8988T (cell line): ENCODE data around the gene RCC2.
"Not testable (repeated sequence)": the region's sequence is repeated elsewhere in the genome, so short reads cannot be mapped to it uniquely, and the experiment has no call there.

Experiments used
- DNase-seq: peaks from one replicate; pipeline ENCODE4 v3.0.0; 2011

Gene RCC2

DNA sequence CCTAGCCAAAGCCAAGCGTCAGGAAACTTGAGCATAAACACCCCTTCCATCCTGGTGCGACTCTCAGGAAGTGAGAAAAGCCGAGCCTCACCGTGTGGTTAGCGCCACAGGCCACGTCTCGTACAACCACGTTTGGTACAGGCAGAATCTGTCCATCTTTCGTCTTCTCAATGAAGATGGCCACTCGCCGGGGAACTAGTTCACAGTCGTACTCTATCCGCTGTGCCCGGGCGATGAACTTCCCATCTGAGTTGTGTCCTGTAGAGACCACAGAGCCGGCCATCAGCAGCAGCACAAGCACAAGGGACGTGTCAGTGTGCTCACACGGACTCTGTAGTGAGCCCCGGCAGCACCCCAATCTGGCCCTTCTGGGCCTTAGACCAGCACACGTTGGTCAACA lies 23.1 kb downstream of the RCC2 start:
- no peak for DNase-seq

DNA sequence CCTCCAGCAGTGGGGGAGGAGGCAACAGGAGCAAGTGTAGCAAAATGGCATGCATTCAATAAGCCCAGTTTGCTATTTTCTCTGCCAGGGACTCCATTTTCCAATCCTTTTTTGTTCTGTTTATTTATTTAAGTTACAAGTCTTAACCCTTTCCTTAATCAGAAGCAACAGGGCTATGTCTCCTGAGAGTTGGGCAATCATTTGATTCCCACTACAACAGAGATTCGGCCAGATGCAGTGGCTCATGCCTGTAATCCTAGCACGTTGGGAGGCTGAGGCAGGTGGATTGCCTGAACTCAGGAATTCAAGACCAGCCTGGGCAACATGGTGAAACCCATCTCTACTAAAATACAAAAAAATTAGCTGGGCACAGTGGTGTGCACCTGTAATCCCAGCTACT lies 25.5 kb downstream of the RCC2 start:
- no peak for DNase-seq

DNA sequence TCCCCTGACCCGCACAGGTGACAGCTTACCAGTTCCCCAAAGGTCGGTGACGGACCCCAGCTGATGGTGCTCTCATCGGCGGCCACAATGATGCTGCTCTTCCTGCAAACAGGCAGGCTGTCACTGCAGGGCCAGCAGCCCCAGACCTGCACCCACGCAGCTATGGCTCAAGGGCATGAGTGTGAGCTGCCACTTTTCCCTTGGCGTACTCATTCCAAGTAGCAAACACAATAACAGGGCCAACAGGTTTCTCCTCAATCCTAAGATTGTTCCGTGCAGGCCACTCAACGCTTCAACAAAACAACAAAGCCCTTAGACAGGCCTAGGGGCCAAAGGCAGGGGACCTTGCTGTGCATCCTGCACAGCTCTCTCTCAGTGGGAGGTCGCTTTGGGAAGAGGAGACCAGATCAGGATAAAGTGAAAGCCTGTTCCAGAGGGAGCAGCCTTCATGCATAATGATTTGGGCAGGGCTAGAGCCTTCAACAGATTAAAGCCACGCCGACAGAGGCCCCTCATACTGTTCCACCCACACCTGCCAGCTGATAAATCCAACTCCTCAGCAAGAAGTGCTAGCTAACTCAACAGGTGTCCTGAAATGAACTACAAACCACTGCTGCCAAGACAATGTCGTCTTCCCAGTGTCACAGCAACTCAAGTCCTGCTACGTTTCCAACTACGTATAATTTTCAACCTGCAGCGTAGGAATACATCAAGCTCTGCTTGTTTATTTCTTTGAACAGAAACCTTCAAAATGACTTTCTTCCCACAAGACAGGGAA lies 27.2 kb downstream of the RCC2 start:
- no peak for DNase-seq

DNA sequence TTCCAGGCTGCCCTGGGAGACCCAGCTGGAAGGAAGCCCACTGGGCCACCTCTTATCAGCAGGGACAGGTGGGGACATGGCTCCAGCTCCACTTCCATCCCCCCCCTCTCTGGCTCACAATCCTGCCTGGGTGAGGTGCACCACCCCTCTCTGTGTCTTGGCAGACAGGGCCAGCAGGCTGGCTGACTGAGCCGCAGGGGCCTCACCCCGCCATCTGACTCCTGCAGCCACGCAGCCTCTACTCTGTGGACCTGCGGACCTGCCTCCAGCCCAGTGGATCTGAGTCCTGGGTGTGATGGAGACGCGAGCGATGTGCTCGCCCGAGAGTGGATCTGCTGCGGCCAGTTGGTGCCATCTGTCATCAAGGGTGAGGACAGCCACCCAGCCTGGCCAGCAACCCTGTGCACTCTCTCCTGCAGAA lies 30.1 kb downstream of the RCC2 start:
- no peak for DNase-seq

DNA sequence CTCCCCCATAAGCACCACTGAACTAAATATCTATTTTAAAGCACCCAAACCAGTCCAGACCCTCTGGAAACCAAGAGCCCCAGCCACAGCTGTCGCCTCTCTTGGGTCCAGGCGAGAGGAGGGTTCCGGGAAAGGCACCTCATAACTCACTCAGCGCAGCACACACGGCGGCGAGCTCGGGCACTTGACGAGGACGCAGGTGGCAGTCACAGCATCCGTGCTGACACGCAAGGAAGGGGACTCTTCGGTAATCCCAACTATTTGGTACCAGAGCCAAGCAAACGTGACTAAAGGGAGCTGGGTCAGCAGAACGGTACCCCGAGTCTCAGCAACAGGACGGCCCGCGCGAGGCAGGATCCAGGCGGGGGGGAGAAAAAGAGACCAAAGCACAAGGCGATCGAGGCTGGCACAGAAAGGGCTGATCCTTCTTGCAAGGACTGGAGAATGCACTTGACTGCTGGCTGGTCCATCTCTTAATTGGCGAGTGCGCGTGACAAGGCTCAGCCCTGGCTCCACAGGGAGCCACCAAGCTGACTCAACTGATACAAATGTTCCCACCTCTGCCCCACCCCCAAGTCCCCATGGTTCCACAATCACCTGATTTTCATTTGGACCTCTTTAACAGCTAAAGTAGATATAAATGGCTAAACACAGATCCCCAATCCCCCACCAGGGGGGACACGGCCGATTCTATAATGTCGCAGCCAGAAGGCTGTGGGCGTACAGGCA lies 31.5 kb downstream of the RCC2 start:
- not testable (repeated sequence) for DNase-seq

DNA sequence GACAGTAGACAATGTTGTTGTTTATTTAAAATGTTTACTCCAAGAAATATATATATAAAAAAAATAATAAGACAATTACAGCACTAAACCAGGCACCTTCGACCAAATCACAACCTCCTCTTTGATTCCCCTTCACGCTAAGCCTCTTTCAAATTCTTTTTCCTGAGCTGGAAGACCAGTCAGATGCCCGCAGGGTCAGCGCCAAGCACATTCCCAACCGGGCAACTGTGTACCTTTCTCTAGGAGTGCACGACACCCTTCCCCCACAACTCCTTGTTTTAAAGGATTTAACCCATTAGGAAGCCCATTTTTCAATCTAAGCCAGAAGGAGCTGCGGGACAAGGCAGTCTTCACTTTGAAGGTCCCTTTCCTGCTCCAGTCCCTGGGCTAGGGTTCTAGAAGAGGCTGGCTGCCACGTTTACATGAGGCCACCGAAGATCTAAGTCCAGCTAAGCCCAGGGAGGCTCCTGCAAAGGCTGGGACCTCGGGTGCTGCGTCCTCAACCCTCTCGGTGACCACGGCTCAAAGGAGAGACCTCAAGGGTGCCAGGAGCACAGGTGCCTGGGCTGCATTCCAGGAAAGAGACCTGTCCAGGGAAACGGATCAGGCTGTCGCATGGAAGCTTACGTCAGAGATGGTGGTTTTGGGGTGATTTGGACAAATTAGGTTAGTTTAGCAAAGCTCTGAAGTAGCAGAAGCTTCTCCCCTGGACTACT lies 32.6 kb downstream of the RCC2 start:
- not testable (repeated sequence) for DNase-seq

DNA sequence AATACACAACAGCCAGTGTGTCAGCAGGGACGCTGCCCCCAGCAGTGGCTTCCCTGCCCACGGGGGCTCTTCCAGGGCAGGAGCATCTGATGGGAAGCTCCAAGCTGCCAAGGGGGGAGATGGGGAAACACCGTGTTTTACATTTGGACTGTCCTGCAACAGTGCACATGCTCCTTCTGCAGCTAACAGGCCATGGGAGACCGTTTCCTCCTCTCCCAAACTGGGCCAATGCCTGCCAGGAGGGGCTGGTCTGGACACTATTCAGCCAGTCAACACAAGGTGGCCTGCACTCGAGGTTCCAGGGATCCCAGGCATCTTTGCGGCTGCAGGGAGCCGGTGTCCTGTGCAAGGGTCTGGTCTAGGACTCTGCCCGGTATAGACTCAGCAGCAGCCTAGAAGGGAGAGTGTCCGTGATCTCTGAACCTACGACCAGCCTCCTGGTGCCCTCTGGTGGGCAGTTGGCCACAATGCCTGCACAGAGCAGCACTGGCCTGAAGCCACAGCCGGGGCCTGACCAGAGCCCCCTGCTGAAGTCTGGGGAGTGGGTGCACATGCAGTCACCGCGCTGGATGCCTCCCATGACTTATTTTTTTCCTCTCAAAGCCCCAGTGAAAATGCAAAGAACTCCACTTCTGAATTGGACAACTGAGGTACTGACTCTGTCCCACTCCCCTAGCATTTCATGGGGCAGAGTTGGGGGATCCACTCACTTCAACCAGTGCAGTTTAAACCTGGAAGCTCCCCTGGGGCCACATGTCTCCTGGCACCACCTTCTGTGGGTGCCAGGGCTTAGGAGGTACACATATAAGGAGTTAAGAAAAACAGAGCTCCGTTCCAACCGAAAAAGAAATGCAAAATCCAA lies 33.3 kb downstream of the RCC2 start:
- DNase-seq: peak; percentile 68

DNA sequence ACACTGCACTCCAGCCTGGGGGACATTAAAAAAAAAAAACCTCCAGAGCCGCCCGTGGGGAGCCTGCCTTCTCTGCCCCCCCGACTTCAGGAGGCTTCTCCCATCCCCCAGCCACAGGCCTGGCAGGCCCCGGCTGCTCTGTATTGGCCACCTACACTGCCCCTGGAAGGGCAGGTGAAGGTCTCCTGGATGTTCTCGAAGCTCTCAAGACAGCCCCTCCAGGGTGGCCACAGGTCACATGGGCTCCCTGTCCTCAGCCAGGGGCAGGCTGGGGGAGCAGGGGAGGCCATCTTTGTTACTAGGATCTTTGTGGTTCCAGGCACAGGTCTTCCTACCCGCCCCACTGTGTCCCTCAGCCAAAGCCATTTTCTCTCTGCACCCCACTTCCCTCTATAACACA lies 34.7 kb downstream of the RCC2 start:
- no peak for DNase-seq

DNA sequence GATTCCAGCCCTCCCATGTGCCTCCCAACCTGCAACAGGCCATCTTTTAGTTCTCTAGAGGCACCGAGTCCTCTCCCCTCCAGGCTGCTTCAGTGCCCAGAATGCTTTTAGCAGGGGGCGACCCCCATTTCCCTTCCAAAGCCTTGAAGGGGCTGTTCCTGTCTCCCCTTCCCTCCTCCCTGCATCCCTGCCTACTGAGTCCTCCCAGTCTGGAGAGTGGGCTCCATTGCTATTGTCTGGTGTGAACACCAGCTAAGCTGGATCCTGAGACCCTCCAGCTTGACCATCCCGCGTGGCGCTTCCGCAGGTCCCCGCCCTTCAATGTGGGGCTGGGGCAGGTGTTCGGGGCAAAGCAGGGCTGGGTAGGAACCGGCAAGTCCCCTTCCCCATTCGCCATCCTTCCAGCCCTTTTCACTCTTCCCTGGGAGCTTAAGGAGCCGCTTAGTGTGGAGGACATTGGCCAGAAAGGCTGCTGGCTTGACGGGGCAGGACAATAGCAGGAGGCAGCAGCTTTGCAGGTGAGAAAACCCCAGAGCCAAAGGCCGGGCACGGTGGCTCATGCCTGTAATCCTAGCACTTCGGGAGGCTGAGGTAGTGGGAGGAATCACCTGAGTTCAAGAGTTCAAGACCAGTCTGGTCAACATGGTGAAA lies 35.3 kb downstream of the RCC2 start:
- no peak for DNase-seq

DNA sequence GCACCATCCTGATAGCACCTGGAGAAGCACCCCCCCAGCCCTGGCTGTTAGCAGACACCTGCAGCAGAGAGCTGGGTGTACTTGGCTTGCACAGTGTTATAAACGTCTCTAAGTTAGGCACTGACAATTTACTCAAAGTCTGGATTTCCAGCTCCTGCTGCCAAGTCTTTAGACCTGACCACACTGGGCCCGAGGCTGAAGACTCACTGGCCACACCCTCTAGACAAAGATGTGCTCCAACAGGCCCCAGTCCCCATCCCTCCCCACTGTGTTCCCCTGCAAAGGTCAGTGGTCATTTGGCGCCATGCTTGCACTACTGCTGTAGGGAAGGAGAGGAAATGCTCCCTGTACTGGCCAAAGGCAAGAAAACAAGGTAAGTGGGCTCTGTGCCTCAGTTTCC lies 36.4 kb downstream of the RCC2 start:
- no peak for DNase-seq

DNA sequence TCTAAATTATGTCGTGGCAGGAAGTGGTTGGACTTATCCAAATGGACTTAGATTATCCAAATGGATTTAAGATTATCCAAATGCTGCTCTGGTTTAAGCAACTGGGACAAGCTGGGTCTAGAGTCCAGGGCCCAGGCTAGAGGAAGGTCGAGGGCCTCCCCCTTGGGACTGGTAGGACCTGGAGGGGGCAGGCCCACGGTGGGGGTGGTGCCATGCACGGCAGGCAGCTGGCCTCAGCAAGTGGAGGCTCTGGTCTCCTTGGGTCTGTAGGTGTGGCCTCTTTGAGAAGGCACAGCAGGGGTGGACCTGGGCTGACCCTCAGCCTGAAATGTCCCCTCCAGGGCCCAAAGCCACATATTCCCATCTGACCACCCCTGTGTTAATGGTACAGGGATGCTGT lies 37.6 kb downstream of the RCC2 start:
- DNase-seq: no peak

DNA sequence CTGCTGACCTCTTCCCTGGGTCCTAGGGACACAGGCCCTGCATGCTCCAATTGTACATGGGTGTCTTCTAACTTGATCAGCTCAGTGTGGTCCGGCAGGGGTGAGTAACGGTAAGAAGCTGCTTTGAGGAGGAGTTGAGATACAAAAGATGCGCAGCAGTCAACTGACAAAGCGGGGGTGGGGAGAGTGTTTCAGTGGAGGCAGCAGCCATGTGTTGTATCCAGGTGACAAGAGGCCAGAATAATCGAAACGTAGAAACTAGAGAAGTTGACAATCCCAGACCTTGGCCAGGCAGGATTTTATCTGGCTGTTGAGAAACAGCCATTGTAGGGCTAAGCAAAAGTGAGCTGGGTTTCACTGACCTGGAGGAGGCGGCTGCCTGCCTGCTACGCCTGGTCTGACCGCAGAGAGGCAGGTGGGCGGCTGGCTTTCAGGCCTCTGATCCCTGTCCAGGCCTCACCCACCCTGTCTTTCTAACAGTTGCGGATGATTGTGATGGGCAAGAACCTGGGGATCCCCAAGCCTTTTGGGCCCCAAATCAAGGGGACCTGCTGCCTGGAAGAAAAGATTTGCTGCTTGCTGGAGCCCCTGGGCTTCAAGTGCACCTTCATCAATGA lies 38.6 kb downstream of the RCC2 start:
- no peak for DNase-seq

DNA sequence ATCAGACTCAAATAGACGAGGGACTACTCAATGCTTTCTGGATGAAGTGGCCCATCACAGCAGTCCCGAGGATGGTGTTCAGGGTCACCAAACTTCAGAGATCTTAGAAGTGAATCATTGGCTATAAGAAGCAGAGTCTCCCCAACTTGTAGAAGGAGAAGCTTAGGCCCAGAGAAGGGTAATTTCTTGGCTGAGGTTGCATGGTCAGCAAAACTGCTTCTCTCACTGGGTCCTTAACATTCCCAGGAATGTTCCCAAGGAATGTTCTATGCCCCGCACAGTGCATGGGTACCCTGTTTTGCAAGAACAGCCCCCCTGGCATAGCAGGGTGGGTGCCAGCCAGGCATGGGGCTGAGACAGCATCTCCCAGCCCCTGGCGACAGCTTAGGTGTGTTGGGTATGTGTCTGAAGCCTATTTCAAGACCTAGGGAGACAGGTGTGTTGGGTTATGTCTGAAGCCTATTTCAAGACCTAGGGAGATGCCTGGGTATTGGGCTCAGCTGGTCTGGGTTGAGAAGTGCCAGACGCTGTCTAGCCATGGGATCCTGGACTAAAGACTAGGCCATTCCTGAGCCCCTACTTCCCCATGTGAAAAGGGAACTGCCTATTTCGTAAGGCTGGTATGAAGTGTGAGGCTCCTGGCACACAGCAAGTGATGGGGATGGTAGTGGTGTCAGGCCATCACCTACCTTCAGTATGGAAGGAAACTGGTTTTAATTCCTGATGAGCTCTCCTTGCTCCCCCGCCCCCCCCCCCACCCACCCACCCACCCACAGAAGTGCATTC lies 41.4 kb downstream of the RCC2 start:
- DNase-seq: no peak

DNA sequence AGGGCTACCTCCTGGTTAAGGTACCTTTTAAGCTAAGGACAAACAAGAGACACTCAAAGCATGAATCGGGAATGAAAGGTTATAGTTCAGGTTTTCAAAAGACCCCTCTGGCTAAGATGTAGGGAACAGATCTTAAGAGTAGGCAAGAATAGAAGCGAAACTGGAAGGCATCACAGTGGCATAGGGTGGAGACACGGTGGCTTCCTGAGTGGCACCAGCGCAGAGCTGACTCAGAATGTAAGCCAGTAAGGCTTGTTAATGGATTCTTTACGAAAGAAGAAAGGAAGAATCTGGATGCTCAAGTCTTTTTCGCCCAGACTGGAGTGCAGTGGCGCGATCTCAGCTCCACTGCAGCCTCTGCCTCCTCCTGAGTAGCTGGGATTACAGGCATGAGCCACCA lies 46.2 kb downstream of the RCC2 start:
- DNase-seq: no peak

DNA sequence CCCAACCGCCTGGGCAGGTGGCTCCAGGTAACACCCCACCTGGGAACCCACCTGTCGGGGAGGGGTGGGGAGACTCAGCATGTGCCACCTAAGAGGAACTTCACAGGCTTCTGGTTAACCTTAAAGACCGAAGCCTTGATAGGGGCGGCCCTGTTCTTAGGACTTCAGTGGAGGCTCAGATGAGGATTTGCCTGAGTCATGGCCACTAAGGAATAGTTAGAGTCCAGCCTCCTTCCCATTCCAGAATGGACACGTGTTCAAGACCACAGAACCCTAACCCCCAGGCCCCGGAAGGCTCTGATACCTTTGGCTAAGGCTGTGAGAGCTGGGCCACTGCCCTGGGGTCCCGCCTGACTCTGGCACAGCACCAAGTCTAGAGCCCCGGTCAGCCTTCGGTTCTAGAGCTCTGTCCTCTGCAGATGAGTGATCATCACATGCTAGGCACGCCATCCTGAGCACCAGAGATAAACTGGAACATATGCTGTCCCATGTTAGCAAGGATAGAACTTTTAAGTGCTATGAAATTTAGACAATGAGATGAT lies 47.2 kb downstream of the RCC2 start:
- no peak for DNase-seq

DNA sequence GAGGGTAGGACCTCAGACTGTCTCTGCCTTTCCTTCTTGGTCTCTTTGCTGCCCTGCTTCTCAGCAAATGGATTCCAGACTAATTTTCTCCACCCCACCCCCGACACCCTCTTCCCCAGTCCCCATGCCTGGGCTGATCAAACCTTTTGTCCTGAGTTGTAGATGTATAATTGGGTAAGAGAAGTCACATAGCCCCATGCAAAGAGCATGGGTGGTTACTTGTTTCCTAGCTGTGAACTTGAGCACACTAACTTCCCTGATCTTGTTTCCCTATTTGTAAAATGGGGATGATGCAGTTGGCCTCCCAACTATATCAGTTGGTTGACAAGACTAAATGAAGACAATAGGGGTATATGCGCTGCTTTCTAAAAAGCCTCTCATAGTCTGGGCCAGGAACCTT lies 58.3 kb downstream of the RCC2 start:
- no peak for DNase-seq

DNA sequence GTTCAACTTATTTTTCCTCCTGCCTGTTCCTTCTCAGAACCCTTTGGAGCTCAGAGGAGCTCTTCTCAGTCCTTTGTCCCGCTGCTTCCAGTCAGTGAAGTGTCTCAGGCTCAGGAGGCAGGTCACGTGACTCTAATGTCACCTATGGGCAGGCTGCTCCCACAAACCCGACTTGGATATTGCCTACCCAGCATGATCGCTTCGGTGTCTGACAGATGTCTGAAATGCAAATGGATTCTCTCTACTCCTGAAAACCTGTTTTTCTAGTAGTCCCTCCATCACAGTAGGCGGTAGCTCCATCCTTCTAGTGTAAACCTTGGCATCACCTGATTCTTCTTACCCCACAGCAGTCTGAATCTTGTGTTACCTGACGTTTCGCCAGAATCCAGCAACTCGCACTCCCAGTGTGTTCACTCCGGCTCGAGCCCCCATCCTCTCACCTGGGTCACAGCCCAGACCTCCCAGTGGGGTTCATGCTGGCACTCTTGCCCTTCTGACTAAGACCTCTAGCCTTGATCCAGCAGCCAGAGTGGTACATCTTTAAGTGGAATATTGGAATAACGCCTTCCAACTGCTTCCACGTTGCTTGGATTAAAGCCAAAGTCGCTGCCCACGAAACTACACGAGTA lies 62.0 kb downstream of the RCC2 start:
- no peak for DNase-seq

DNA sequence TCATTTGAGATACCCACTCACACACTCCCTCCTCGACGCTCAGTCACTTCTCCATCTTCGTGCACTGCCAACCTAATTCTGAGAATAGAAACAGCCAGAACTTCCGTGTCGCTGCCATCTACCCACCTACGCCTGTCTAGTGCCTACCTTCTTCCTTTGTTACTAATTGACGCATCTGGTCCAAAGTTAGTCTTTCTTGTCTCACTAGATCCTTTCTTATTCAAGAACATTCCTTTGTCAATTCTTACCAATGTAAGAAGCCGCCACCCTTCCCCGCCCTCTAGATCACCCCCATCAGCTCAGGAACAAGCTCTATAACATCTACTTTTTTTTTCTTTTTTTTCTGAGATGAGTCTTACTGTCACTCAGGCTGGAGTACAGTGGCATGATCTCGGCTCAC lies 63.8 kb downstream of the RCC2 start:
- DNase-seq: no peak

DNA sequence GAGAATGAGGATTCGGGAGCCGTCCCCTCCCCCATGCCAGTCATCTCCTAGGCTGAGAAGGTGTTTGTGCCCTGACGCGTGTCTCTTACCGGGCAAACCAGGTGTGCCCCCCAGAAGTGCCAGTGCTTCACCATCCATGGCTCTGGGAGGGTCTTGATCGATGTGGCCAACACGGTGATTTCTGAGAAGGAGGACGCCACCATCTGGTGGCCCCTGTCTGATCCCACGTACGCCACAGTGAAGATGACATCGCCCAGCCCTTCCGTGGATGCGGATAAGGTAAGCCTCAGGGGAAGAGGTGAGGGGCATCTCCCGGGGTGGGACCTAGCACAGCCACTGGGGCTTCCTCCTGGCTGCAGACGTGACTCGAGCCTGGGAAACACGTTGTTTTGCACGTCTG lies 66.5 kb downstream of the RCC2 start:
- DNase-seq: no peak

DNA sequence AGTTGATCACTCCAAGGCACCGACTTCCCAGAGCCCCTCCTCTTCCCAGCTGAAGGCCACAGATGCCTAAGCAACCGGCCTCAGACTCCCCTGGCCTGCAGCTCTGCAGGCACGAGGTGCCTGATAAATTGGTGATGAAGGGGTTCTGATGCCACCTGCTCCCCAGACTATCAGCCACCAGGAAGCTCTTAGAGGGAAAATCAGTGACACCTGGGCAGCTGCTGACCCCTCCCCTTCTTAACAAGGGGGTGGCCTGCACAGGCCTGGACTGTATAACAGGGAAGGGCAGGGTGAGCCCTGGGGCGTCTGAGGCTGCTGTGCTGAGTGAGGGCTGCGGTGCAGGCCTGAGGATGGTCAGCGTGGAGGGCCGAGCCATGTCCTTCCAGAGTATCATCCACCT lies 67.6 kb downstream of the RCC2 start, which contains the start of gene PADI6:
Gene PADI6, plus strand, starts transcription at position 301 of the 400 bp plus-strand sequence. Its CDS starts 50 bp downstream, at position 351.
- no peak for DNase-seq
